ENCODE data around the gene ZER1. TPM values are rescaled to one million over a fixed set of nuclear protein-coding genes. Genes with fewer than 3 reads are reported as not detected.

Gene ZER1
- total RNA-seq, 1 experiment from 2014 or later, result 10.5 TPM

DNA sequence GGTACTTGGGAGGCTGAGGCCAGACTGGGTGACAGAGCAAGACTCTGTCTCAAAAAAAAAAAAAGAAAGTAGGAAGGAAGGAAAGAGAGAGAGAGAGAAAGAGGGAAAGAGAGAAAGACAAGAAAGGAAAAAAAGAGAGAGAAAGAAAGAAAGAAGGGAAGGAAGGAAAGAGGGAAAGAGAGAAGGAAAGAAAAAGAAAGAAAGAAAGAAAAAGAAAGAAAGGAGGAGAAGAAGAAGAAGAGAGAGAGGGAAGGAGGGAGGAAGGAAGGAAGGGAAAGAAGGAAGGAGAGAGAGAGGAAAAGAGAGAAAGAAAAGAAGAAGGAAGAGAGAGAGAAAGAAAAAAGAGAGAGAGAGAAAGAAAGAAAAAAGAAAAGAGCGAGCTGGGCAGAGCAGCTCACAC is 3.1 kb upstream of the ZER1 start:
- no peak overlapping the region for H3K4me3 ChIP-seq
- peaks cover 16% of the 10 kb centered on the region for H3K4me1 ChIP-seq (replicated peaks)
- no peak for DNase-seq (ENCODE audit: low read depth in 1 of 2, low spot score in 2 of 2)
- no peaks in the 10 kb centered on the region for H3K27me3 ChIP-seq (replicated peaks)
- peaks cover 4% of the 10 kb centered on the region; the same call in 1 of the 2 replicates for H3K36me3 ChIP-seq
- peaks cover 4% of the 10 kb centered on the region; the same call in 1 of the 2 replicates for H3K9me3 ChIP-seq (replicated peaks)
- H3K27ac ChIP-seq, result no peak overlapping the region

GRCh38 chr9:128773049-128773448 is 1.3 kb upstream of the ZER1 start:
- DNase-seq (ENCODE audit: low read depth in 1 of 2, low spot score in 2 of 2), result no peak
- H3K27me3 ChIP-seq (replicated peaks), result no peaks in the 10 kb centered on the region
- peaks cover 4% of the 10 kb centered on the region; the same call in 1 of the 2 replicates for H3K36me3 ChIP-seq
- H3K27ac ChIP-seq, result no peak overlapping the region
- H3K4me3 ChIP-seq, result no peak overlapping the region
- peaks cover 16% of the 10 kb centered on the region for H3K4me1 ChIP-seq (replicated peaks)
- H3K9me3 ChIP-seq (replicated peaks), result peaks cover 4% of the 10 kb centered on the region; the same call in 1 of the 2 replicates

- Histone ChIP-seq H3K27me3 (replicated peaks) (no peaks in the 10 kb centered on the region), H3K36me3 (peaks cover 4% of the 10 kb centered on the region; the same call in 1 of the 2 replicates), H3K4me3 (peak overlapping the region; percentile 69), H3K9me3 (replicated peaks) (peaks cover 4% of the 10 kb centered on the region; the same call in 1 of the 2 replicates), H3K4me1 (replicated peaks) (peaks cover 16% of the 10 kb centered on the region), H3K27ac (peak overlapping the region; percentile 87)
- DNase-seq (ENCODE audit: low read depth in 1 of 2, low spot score in 2 of 2), result peak in 1 of 2 experiments; percentile 15
Observed at GRCh38 chr9:128771094-128771721, 519 bp downstream of the ZER1 start.

DNA sequence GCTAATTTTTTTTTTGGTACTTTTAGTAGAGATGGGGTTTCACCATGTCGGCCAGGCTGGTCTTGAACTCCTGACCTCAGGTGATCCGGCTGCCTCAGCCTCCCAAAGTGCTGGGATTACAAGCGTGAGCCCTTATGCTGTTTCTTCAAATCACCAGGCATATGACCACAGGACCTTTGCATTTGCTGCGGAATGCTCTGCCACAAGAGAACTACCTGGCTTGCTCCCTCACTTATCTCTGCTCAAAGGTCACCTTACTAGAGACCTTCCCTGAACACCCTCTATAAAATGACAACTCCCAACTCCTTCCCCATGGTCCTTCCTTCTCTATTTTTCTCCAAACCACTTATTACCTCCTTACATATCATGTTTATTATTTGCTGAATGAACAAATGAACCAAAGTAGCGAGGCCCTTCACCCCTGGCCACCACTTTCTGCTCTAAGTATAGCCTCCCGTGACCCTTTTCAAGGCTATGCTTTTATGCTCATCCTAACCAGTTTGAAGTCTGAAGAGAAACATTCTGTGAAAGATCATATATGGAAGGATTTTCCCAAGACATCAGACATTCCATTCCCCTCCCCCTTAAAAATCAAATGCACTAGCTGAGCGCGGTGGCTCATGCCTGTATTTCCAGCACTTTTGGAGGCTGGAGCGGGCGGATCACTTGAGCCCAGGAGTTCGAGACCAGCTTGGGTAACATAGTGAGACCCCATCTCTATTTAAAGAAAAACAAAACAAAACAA is 1.3 kb downstream of the ZER1 start:
- Histone ChIP-seq H3K27ac (no peak overlapping the region), H3K27me3 (replicated peaks) (no peaks in the 10 kb centered on the region), H3K36me3 (peaks cover 4% of the 10 kb centered on the region; the same call in 1 of the 2 replicates), H3K9me3 (replicated peaks) (no peaks in the 10 kb centered on the region; the same call in 1 of the 2 replicates), H3K4me3 (peak overlapping the region; percentile 69), H3K4me1 (replicated peaks) (peaks cover 16% of the 10 kb centered on the region)
- no peak for DNase-seq (ENCODE audit: low read depth in 1 of 2, low spot score in 2 of 2)

GRCh38 chr9:128768606-128769005 is 3.1 kb downstream of the ZER1 start:
- peaks cover 16% of the 10 kb centered on the region for H3K4me1 ChIP-seq (replicated peaks)
- no peak for DNase-seq (ENCODE audit: low read depth in 1 of 2, low spot score in 2 of 2)
- no peak overlapping the region for H3K27ac ChIP-seq
- H3K4me3 ChIP-seq, result no peak overlapping the region
- H3K27me3 ChIP-seq (replicated peaks), result no peaks in the 10 kb centered on the region
- no peaks in the 10 kb centered on the region; the same call in 1 of the 2 replicates for H3K9me3 ChIP-seq (replicated peaks)
- peaks cover 4% of the 10 kb centered on the region; the same call in 1 of the 2 replicates for H3K36me3 ChIP-seq

GRCh38 chr9:128765499-128765898 is 6.2 kb downstream of the ZER1 start:
- no peak overlapping the region for H3K4me3 ChIP-seq
- no peaks in the 10 kb centered on the region; the same call in 1 of the 2 replicates for H3K4me1 ChIP-seq (replicated peaks)
- no peaks in the 10 kb centered on the region for H3K27me3 ChIP-seq (replicated peaks)
- H3K36me3 ChIP-seq, result no peaks in the 10 kb centered on the region
- H3K9me3 ChIP-seq (replicated peaks), result no peaks in the 10 kb centered on the region
- DNase-seq (ENCODE audit: low read depth in 1 of 2, low spot score in 2 of 2), result no peak
- no peak overlapping the region for H3K27ac ChIP-seq

DNA sequence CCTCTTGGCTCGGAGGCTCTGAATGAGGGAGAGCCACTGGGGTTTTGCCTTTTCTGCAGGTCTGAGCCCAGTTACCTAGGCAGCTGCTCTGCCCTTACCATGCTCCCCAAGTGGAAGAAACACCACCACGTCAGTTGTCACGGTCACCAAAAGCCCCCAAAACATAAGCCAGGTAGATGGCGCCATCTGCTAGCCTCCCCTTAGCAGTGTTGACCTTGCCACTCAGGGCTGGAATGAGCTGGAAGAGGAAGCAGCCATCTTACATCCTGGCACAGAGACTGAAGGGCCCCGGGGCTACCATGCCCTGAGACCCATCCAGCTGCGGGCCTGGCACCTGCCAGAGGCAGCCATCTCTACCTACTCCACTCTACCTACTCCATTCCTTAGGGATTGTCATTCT is 7.4 kb downstream of the ZER1 start:
- Histone ChIP-seq H3K36me3 (no peaks in the 10 kb centered on the region), H3K9me3 (replicated peaks) (no peaks in the 10 kb centered on the region), H3K4me1 (replicated peaks) (no peaks in the 10 kb centered on the region), H3K27me3 (replicated peaks) (no peaks in the 10 kb centered on the region), H3K27ac (no peak overlapping the region), H3K4me3 (no peak overlapping the region)
- DNase-seq (ENCODE audit: low read depth in 1 of 2, low spot score in 2 of 2), result no peak

DNA sequence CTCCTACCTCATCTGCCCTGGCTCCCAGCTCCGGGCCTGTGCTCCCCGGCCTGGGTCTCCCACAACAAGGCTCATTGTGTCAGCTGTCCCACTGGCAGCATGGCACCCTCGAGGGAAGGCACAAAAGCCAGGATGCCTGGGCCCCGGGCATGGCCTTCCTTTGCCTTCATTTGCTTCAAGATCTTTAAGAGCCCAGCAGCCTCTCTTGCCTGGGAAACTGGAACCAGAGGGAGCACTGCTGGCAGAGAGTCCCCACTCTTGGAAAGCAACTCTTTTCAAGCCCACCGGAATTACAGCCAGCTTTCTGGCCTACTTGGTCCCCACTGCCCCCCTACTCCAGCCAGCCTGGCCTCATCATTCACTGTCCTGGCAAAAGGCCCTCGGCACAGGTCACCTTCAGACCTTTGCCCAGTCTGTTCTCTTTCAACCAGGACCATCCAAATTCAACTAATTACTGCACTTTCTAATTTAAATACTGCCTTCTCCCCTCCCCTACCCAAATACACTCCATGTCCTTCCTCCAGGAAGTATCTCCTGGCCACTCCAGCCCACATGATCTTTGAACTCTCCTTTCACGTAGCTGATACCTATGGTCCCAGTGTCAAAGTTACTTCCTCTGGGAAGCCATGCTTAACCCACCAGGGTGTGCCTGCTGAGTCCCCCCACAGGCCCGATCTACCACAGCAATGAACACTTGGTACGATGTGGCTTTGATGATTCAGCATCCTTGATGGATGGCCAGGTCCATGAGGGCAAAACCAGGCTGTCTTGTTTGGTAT is 8.9 kb downstream of the ZER1 start:
- no peak for DNase-seq (ENCODE audit: low read depth in 1 of 2, low spot score in 2 of 2)
- Histone ChIP-seq H3K27ac (no peak overlapping the region), H3K36me3 (no peaks in the 10 kb centered on the region)

GRCh38 chr9:128757602-128758001 is 14.1 kb downstream of the ZER1 start:
- DNase-seq (ENCODE audit: low read depth in 1 of 2, low spot score in 2 of 2), result no peak
- Histone ChIP-seq H3K36me3 (0 out of 2 replicates have a peak, but pooled peaks cover 5% of the 10 kb centered on the region), H3K9me3 (replicated peaks) (no peaks in the 10 kb centered on the region)

More for the DNA sequence above, 8.9 kb downstream of the ZER1 start:
- Histone ChIP-seq H3K4me1 (replicated peaks) (no peaks in the 10 kb centered on the region), H3K4me3 (no peak overlapping the region), H3K27me3 (replicated peaks) (no peaks in the 10 kb centered on the region), H3K9me3 (replicated peaks) (no peaks in the 10 kb centered on the region)

DNA sequence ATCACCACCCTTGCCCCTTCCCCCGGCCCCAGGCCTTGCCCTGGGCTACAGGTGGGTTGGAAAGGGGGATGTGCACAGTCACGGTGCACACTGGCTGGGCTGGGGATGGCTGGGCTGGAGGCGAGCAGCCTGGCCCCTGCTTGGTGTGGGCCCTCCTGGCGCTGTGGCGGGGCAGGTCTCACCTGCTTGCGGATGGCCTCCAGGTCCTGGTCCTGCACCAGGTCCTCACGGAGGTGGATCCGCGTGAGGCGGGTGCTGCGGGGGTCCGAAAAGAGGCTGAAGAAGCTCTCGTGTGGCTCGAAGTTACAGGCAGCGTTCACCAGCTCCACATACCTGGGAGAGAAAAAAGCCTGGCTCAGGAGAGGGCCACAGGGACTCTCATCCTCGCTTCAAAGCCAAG is 18.1 kb downstream of the ZER1 start:
- Histone ChIP-seq H3K4me1 (replicated peaks) (no peaks in the 10 kb centered on the region), H3K4me3 (no peak overlapping the region)
- no peak for DNase-seq (ENCODE audit: low read depth in 1 of 2, low spot score in 2 of 2)

More at GRCh38 chr9:128757602-128758001, 14.1 kb downstream of the ZER1 start:
- no peak overlapping the region for H3K4me3 ChIP-seq
- no peaks in the 10 kb centered on the region for H3K4me1 ChIP-seq (replicated peaks)
- H3K27ac ChIP-seq, result no peak overlapping the region
- H3K27me3 ChIP-seq (replicated peaks), result no peaks in the 10 kb centered on the region

DNA sequence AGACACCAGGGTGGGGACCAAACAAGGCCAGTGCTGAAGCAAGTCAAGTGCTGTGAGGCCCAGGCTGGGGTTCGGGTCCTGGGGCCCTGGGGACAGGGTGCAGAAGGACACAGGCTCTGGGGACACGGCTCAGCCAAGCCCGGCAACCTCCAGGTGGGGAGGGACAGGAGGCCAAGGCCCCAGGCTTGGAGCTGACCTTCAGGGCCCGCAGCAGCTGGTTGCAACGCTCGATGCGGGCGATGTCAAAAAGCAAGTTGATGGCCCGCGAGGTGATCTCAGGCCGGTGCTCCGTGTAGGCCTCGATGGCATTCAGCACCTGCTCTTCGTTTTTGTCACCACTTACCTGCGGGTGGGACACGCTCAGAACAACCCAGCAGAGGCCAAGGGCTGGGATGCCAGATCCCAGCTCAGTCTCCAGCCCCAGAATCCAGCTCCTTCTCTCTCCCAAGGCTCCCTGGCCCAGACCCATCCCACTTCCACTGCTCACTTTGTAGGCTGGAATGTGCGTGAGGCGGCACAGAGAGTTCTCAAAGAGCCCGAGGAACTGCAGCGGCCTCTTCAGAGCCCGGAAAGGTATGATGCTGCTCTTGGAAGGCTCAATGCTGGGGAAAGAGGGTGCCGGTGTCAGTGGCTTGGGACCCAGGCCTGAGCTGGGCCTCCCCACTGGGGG is 20.7 kb downstream of the ZER1 start:
- H3K9me3 ChIP-seq (replicated peaks), result no peaks in the 10 kb centered on the region
- no peak for DNase-seq (ENCODE audit: low read depth in 1 of 2, low spot score in 2 of 2)

More for the DNA sequence above, 18.1 kb downstream of the ZER1 start:
- Histone ChIP-seq H3K36me3 (0 out of 2 replicates have a peak, but pooled peaks cover 5% of the 10 kb centered on the region), H3K27ac (no peak overlapping the region), H3K27me3 (replicated peaks) (no peaks in the 10 kb centered on the region), H3K9me3 (replicated peaks) (no peaks in the 10 kb centered on the region)

GRCh38 chr9:128747241-128747640 is 24.5 kb downstream of the ZER1 start:
- H3K36me3 ChIP-seq, result no peaks in the 10 kb centered on the region
- H3K27ac ChIP-seq, result no peak overlapping the region
- H3K4me3 ChIP-seq, result no peak overlapping the region
- H3K9me3 ChIP-seq (replicated peaks), result no peaks in the 10 kb centered on the region
- no peak for DNase-seq (ENCODE audit: low read depth in 1 of 2, low spot score in 2 of 2)
- H3K27me3 ChIP-seq (replicated peaks), result no peaks in the 10 kb centered on the region
- H3K4me1 ChIP-seq (replicated peaks), result no peaks in the 10 kb centered on the region

More for the DNA sequence above, 20.7 kb downstream of the ZER1 start:
- no peak overlapping the region for H3K27ac ChIP-seq
- no peaks in the 10 kb centered on the region for H3K27me3 ChIP-seq (replicated peaks)
- H3K4me3 ChIP-seq, result no peak overlapping the region
- H3K4me1 ChIP-seq (replicated peaks), result no peaks in the 10 kb centered on the region
- H3K36me3 ChIP-seq, result 0 out of 2 replicates have a peak, but pooled peaks cover 5% of the 10 kb centered on the region

DNA sequence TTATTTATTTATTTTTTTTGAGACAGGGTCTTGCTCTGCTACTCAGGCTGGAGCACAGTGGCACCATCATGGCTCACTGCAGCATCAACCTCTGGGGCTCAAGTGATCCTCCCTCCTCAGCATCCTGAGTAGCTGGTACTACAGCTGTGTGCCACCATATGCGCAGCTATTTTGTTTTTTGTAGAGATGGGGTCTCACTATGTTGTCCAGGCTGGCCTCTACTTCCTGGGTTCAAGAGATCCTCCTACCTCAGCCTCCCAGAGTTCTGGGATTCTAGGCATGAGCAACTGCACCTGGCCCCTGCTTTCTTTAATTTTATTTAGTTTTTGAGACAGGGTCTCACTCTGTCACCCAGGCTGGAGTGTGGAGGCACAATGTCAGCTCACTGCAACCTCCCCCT is 28.3 kb downstream of the ZER1 start:
- DNase-seq (ENCODE audit: low read depth in 1 of 2, low spot score in 2 of 2), result no peak
- Histone ChIP-seq H3K4me1 (replicated peaks) (no peaks in the 10 kb centered on the region), H3K4me3 (no peak overlapping the region), H3K36me3 (no peaks in the 10 kb centered on the region), H3K9me3 (replicated peaks) (no peaks in the 10 kb centered on the region), H3K27me3 (replicated peaks) (no peaks in the 10 kb centered on the region), H3K27ac (no peak overlapping the region)

Data from SJSA1 (cell line).